AG09309 (cell line): ENCODE data around the gene ARIH1.
"Not testable (repeated sequence)": the region's sequence is repeated elsewhere in the genome, so short reads cannot be mapped to it uniquely, and the experiment has no call there.

Source experiments
- DNase-seq: peaks from one replicate; pipeline ENCODE4 v3.0.0-alpha.2; 2010; ENCODE audit warnings: low read depth
- H3K4me3 ChIP-seq: 2 replicates; pipeline ENCODE4 v1.5.1; 2011; ENCODE audit warnings: mild to moderate bottlenecking, low read depth, low read length, moderate library complexity; ENCODE audit not compliant: control insufficient read depth
- TF ChIP-seq, protein P1 (sequence below): IDR thresholded peaks from 2 replicates; pipeline ENCODE4 v1.5.1; 2011; ENCODE audit warnings: mild to moderate bottlenecking, low read depth, low read length, inconsistent platforms; ENCODE audit not compliant: insufficient read depth, control insufficient read depth; ENCODE audit errors: missing control alignments

The ARIH1 gene, protein sequence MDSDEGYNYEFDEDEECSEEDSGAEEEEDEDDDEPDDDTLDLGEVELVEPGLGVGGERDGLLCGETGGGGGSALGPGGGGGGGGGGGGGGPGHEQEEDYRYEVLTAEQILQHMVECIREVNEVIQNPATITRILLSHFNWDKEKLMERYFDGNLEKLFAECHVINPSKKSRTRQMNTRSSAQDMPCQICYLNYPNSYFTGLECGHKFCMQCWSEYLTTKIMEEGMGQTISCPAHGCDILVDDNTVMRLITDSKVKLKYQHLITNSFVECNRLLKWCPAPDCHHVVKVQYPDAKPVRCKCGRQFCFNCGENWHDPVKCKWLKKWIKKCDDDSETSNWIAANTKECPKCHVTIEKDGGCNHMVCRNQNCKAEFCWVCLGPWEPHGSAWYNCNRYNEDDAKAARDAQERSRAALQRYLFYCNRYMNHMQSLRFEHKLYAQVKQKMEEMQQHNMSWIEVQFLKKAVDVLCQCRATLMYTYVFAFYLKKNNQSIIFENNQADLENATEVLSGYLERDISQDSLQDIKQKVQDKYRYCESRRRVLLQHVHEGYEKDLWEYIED

DNA sequence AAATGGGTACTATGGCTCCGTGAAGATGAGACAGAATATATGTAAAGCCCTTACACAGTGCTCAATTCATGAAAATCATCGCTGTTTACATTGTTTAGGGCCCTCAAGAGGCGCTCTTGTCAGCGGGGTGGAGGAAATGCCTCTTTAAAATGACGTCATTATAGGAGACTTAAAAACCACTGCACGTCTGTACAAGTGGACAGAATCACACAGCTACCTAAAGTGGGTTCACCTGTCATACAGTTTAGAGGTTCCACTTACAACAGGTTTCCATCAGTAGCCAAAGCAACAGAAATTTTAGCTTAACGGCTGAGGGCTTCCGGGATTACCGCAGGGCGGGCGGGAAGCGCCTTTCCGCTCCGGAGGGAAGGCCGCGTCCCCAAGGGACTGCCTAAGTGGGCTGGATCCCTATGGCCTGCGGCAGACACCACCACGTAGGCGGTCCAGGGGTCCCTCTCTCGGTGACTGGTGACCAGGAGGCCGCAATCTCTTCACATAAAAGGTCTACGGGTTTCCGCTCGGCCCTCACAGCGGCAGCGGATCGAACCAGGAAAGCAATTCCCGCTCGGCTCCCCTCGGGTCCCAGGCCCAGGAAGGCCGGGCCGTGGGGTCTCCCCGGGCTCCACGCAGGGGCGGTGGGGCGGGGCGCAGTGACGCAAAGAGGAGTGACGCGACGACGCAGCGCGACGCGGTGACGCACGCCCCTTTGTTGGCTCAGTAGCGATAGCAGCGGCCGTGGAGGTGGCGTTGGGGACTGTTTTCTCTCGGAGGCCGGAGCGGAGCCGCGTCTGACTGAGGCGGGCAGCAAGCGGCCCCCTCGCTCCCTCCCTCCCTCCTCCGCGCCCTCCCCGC, at the start of gene ARIH1:
Gene ARIH1, plus strand, starts transcription at position 717 of the 852 bp plus-strand sequence. CDS start 310 bp downstream, outside the sequence.
- peak; percentile 82 for DNase-seq
- H3K4me3 ChIP-seq, result peak within 1 kb of the TSS; percentile 90
- TF ChIP-seq, protein P1, sequence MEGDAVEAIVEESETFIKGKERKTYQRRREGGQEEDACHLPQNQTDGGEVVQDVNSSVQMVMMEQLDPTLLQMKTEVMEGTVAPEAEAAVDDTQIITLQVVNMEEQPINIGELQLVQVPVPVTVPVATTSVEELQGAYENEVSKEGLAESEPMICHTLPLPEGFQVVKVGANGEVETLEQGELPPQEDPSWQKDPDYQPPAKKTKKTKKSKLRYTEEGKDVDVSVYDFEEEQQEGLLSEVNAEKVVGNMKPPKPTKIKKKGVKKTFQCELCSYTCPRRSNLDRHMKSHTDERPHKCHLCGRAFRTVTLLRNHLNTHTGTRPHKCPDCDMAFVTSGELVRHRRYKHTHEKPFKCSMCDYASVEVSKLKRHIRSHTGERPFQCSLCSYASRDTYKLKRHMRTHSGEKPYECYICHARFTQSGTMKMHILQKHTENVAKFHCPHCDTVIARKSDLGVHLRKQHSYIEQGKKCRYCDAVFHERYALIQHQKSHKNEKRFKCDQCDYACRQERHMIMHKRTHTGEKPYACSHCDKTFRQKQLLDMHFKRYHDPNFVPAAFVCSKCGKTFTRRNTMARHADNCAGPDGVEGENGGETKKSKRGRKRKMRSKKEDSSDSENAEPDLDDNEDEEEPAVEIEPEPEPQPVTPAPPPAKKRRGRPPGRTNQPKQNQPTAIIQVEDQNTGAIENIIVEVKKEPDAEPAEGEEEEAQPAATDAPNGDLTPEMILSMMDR, result peak; percentile 32

DNA sequence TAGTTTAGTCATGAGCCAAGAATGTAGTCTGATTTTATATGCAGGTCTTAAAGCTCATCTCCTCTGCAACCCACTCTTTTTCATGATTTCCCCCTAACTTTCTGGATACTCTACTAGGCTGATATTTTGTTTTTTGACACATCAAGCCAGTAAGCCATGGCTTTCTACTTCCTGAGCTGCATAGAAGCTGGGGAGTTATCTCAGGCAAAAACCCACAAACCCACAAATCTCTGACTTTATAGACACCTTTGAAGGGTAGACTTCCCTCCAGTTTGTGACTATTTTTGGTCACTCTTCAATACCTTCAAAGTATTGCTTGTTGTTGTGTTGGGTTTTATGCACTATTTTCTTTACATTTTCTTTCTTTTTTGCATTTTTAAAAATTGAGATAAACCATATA, 47.4 kb upstream of the ARIH1 start:
- H3K4me3 ChIP-seq, result no peak overlapping the region
- TF ChIP-seq, protein P1, result no peak
- no peak for DNase-seq

DNA sequence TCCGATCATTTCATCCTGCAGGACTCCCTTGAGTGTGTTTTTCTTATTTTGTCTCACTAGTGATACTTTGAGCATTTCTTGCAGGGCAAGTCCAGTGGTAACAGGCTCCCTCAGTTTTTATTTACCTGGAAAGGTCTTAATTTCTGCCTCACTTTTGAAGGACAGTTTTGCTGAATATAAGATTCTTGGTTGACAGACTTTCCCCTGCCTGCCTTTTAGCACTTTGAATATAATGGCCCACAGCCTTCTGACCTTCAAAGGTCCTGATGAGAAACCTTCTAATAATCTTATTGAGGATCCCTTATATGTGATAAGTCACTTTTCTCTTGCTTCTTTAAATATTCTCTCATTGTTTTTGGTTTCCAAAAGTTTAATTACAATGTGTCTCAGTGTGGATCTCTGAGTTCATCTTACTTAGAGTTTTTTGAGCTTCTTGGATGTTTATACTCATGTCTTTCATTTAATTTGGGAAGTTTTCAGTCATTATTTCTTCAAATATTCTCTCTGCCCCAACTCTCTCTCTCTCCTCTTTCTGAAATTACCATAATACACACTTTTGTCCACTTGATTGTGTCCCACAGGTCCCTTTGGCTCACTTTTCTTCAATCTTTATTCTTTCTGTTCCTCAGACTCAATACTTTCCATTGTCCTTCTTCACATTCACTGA, 36.3 kb upstream of the ARIH1 start:
- TF ChIP-seq, protein P1, result no peak
- no peak for DNase-seq
- no peak overlapping the region for H3K4me3 ChIP-seq

DNA sequence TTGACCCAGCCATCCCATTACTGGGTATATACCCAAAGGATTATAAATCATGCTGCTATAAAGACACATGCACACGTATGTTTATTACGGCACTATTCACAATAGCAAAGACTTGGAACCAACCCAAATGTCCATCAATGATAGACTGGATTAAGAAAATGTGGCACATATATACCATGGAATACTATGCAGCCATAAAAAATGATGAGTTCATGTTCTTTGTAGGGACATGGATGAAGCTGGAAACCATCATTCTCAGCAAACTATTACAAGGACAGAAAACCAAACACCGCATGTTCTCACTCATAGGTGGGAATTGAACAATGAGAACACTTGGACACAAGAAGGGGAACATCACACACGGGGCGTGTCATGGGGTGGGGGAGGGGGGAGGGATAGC, 31.3 kb upstream of the ARIH1 start:
- DNase-seq, result not testable (repeated sequence)

DNA sequence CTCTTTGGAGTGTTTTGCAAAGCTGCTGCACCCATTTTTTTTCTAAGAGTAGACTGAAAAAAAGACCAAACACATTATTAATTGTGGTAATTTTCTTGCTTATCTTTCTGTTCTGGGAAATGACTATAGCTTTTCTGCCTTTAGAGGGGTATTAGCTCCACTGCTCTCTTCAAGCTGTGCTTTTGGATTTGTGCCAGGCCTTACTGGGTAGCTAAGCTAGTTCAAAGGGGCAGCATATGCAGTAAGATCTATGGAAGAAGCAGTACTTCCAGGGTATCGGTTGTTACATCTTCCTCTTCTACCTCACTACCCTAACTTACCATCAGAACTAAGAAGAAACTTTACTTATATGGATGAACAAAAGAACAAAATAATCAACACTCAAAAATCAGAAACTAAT, 28.7 kb upstream of the ARIH1 start:
- no peak for DNase-seq
- TF ChIP-seq, protein P1, result no peak
- no peak overlapping the region for H3K4me3 ChIP-seq

More for the DNA sequence above, 31.3 kb upstream of the ARIH1 start:
- H3K4me3 ChIP-seq, result not testable (repeated sequence)

DNA sequence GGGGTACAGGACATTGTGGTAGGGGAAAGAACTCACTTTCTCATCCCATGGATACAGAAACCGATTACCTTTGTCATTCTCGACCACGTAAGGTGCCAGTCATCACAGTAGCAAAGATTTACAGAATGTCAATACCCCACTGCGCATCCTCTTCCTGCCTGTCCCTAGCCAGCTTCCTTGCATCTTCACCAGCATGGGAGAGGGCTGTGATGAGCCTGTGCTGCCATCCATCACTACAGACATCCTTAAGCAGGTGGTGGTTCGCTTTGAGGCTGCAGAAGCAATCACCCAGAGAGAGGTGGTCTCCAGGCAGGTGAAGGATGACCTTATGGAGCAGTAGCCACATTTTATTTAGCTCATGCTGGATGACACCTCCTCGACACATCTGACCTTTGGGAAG, 23.3 kb upstream of the ARIH1 start:
- TF ChIP-seq, protein P1, result no peak
- DNase-seq, result no peak

More for the DNA sequence above, 23.3 kb upstream of the ARIH1 start:
- no peak overlapping the region for H3K4me3 ChIP-seq
